Effector CD4-positive, alpha-beta T cell (primary cell): ENCODE data around the gene ESPNL.
"Not testable (repeated sequence)": the region's sequence is repeated elsewhere in the genome, so short reads cannot be mapped to it uniquely, and the experiment has no call there.

ENCODE experiments used
- DNase-seq: peaks from one replicate; pipeline ENCODE4 v3.0.0-alpha.2; 2020

The ESPNL gene

DNA sequence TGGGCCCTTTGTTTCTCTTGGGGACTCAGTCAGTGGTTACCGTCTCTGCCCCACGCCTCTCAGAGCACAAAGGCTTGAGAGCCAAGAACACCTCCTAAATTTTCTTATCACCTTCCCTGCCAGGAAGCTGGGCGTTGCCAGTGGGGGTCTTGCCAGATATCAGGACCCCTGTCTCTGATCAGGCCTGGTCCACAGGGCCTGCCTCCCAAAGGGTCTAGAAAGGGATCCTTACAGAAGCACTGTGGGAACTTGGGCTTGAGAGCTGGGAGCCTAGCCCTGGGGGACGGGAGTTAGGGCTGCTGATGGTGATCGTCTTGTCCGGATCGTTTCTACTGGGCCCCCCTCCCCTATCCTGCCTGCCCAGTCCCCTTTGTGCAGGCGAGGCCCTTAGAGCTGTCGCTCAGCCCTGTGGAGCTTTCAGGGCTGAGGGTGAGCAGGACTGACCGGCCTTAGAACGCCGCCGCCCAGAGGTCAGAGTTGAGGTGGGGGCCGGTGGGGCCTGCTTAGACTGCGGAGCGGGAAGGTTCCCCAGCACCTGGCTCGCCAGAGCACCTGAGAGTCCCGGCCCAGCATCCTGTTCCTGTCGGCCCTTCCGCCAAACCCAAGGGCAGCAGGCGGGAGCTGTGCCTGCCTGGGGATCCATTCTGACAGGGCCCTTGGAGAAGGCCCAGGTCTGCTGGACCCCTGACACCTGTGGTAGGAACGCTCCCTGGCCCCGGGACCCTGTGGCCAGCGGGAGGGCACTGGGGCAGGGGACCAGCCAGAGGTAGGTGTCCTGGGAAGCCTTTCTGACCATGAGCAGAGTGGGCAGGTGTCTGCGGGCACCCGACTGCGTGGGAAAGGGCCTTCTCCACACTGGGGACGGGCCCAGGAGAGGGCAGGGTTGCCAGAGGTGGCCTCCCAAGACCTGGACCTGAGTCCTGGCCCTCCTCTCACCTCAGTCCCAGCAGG is 956 bp downstream of the ESPNL start:
- no peak for DNase-seq

DNA sequence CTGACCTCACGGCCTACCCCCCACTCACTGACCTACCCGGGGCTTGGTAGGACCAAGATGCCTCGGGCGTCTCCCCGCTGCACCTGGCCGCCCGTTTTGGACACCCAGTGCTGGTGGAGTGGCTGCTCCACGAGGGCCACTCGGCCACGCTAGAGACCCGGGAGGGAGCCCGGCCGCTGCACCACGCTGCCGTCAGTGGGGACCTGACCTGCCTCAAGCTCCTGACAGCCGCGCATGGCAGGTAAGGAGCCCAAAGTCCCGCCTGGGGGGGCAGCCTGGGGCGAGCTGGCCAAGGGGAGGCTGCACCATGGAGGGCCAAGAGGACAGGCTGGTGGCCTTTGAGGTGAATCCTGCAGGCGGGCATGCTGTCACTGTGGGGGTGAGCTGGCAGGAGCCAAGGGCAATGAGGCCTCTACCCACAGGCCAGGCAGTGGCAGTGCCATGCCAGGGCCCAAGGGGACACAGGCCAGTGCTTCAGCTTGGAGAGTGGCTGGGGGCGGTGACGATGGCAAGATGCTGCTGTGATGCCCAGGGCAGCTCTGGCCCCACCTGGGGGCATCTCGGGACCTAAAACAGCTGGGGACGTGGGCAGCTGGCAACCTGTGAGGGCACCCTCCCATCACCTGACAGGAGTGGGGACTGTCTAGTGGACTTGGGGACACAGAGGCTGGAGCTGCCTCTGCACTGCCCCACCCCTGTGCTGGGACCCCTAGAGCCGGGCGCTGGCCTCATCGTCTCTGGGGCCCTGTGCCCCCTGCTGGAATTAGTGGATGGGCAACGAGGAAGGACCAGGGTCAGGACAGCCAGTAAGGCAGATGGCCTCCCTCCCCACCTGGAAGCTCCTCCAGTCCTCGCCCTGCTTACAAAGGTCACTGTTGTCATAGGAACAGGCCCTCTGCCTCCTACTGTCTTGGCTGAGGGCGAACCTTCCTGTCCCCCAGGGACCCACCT is 2.0 kb downstream of the ESPNL start:
- no peak for DNase-seq

DNA sequence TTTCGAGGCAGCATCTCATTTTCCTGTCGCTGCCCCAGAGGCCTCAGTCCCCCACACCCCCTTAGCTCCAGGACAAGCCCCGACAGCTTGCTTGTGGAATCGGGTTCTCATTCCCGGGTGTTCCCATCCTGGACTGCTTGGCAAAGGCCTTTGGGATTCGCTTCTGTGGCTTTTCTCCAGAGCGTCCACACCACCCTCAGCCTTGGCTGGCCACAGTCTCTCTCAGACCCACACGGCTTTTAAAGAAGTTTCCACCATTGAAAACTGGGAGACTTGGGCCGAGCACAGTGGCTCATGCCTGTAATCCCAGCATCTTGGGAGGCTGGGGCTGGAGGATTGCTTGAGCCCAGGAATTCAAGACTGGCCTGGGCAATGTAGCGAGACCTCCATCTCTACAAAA is 2.7 kb downstream of the ESPNL start:
- no peak for DNase-seq

DNA sequence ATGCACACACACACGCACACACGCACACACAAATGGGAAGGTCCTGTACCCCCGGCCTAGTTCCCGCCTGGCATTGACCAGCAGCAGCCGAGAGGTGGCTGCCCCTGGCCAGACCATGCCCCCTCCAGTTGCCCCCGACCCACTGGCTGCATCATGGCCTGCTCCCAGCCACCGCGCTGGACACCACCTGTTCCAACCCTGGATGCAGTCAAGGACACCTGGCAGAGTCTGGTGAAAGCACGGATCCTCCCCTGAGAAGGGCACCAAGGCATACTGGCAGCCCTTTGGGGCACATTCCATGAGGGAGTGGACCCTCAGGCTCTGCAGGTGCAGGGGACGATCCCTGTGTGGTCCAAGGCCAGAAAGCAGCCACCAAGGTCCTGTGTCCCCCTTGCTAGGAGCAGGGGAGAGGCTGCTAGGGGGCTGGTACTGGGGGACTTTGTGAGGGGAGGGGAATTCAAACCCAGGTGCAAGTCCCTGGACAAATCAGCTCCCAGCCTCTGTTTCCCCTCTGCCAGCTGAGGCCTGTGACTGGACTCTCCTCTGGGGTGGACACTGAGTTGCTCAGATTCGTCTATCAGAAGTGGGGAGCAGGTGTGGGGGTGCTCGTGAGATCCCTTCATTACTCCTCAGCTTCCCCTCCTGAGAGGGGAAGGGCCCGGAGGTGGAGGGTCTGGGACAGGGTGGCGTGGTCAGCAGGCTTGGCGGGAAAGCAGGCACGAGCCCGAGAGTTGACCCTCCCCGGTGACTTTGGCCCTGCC is 3.5 kb downstream of the ESPNL start:
- DNase-seq: no peak

DNA sequence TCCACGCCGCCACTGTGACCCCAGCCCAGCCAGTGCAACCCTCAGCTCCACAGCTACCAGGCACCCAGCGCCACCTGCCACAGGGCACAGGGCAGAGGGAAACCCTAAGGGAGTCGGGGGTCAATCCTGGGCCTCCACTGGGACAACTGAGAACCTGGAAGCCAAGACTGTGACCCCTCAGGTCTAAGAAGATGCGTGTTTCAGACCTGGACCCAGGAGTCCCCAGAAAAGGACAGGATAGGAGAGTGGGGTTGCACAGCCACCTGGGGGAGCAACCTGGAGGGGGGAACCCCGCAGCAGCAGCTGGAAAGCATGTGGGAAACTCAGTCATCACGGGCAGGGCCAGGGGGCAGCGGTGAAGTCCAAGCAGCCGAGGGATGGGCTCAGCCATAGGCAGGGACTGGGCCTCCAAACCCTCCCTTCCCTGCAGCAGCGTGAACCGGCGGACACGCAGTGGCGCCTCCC is 4.1 kb downstream of the ESPNL start:
- DNase-seq: no peak

DNA sequence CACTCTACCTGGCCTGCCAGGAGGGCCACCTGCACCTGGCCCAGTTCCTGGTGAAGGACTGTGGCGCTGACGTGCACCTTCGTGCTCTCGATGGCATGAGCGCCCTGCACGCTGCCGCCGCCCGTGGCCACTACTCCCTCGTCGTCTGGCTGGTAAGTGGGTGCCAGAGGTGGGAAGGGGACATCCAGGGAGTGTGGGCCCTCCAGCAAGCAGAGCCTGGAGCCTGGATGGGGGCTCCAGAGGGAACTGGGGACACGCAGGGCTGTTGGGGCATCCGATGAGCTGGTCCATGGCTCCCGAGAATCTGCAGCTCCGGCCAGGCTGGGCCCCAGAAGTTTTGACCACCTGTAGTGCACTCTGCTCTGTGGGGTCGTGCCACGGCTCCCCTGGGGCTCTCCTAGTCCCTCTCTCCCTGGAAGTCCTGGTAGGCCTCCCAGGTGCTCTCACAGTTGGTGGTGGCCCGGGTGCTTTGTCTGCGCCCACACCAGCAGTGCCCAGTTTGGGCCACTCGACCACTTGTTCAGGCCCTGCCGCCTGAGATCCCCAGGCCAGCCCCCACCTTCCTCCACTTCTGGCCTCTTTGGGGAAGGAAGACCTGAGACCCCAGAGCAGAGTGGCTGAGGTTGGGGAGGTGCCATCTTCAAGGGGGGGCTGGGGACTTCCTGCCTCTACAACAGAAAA is 4.7 kb downstream of the ESPNL start:
- no peak for DNase-seq

DNA sequence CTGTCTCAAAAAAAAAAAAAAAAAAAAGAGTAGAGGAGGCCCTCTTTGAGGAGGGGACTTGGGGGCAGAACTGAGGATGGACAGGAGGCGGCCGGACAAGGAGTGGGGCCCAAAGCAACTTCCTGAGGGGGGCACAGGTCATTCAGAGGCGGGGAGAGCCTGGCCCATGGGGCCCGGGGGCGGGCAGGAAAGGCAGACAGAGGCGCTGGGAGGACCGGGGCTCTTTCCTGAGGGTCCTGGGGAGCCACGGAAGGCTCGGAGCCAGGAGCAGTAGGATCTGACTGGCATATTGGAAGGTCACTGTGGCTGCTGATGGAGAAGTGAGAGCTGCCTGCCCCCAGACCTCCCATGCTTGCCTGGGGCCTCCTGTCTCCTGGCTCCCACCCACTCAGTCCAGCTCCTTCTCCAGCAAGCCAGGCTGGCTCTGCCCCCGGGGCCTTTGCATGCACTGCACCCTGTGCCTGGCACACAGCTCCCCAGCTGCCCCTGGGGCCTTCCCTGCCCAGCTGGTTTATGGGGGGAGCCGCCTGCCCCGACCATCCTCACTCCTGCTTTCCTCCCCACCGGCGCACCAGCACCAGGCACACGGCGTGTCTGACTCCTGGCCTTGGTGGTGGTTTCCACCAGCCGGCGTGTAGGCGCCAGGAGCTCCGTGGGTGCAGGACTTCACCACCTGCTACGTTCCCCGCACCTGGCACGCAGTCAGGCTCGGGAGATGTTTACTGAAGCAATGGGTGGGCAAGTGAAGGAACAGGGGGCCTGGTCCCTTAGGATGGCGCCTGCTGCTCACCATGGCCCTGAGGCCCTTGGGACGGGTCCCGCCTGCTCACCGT is 5.6 kb downstream of the ESPNL start:
- DNase-seq: no peak

DNA sequence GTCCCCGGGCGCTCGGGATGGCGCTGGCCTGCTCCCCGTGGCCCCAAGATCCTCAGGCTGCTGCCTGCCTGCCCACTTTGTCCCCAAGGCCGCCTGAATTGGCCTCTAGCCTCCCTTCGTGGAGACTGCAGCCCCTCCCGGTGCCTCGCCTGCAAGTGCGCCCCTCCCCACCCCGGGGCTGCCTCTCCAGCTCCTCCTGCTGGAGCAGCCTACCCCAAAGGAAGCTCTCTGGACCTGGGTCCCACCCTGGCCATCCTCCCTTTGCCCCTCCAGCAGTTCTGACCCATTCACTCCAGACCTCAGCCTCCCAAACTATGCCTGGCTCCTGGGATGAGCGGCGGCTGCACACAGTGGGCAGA is 6.2 kb downstream of the ESPNL start:
- DNase-seq: no peak

DNA sequence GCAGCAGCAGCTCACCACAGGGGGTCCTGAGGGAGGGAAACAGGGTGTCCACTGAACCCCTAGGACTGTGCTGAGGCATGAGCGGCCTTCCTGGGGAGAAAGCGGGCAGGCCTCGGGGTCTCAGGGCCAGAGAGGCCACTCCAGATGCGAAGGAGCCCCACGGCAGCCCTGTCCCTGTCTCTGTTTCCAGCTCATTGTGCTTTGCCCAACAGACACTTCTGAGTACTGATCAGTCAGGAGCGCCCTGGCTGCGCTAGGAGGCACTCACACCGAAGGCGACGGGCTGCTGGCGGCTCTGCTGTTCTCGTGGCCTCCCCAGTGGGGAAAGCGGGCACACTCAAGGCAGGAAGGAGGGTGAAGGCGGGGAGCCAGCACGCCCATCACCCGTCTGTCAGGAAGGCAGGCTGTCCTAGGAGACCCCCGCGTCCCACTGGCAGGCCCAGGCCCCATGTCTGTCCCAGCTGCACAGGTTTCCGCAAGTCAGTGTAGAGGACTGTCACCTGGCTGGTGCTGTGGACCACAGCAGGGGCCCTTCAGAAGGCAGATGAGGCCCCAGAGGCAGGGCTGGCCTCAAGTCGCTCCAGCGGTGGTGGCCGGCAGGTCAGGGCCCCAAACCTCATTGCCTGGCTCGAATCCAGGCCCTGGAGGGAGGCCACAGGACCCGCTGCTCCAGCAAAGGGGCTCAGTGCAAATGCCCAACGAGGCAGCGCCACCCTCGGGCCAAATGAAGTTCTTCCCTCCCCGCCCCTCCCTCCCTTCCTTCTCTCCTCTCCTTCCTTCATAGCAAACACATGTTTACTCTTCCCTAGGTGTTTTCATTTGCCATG is 6.8 kb downstream of the ESPNL start:
- DNase-seq: no peak

DNA sequence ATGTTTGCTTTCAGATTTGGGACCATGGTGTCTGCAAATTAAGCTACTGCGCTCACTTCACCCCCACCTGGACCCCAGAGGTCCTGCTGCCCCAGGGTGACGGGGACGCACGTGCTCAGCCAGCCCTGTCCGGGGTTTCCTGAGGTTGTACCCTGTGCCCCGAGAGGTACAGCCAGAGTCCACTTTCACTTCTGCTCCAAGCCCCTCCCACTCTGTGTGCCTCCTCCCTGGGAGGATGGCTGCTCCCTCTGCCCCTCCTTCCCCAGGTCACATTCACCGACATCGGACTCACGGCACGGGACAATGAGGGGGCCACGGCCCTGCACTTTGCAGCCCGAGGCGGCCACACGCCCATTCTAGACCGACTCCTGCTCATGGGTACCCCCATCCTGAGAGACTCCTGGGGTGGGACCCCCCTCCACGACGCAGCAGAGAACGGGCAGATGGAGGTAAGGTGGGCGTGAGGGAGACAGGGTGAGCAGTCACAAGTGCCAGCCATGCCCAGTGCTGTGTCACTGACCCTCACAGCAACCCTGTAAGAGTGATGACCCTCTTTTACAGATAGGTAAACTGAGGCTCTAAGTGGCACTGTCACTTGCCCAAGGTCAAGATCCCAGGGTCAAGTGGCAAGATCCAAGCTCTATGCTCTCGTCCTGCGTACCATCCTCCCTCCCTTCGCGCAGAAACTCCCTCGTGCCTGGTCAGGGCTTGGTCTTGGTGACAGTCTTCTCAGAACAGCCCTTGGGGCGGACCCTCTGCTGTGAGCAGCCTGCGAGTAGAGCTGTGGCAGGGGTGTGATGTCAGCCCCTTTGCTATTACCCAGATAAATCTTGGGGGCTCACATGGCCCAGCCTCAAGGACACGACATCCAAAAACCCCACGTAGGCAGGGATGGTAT is 7.6 kb downstream of the ESPNL start:
- no peak for DNase-seq

DNA sequence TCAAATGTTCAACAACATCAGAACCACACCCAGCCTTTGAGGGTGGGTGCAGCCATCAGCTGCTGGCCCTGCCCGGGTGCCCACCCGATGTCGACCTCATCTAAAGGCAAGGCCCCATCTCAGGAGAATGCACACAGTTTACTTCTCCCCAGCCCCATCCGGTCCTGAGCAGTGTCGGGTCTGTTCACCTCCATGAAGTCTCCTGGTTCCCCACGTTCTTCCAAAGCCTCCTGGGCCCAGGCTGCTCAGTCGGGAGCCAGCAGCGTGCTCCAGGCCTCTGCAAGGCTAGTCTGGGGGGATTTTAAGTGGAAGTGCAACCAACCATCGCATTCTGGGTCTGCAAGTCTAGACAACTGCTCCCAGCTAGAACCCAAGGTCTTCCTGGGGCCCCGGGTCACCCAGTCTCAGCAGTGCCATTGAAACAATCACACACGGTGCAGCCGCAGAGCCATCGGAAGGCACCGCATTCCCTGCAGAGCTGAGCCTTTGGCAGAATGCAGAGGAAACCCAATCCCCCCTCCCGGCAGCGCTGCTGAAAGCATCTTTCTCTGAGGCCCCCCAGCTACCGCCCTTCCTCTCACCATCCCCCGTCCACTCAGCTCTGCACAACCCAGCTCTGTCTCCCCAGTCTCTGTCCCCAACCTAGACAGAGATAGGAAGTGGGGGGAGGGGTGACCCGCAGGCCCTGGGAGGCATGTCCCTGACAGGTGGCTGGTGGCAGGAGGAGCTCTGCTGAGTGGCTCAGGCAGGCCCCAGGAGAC is 8.5 kb downstream of the ESPNL start:
- DNase-seq: no peak

DNA sequence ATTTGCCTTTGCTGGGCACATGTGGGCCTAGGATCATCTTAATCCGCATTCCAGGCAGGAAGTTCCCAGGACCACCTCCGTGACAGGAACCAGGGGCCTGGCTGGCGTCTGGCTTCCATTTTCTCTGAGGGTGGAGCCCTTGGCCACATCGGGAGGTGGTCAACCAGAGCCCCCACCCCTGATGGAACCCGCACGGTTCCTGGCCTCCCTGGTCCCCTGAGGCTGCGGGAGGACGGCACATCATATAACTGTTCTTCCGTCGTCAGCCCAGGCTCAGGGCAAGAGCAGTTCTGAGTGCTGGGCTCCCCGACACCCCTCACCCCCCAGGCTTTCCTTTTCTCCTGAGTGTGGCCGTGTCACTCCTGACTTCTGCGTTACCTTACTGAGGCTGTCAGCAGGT is 13.5 kb downstream of the ESPNL start:
- DNase-seq: no peak

DNA sequence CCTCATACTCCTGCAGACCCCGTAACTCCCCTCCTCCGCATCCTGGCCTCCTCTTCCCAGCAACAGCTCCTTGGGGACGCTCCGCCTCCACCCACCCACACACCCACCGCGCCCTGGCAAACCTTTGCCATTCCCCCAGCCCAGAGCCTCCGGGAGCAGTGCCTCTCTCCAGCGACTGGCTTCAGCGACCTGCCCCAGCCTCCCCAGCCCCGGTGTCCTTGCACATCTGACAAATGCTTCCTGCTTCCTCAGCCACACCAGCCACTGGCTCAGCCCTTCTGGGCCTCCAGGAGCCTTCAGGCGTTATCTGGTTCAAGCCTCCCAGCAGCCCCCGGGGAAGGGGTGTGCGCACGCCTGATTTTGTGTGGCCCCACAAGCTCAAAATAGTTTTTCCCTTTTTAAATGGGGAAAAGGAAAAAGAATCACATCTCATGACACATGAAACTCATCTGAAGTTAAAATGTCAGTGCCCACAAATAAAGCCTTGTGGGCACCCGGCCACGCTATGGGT is 14.2 kb downstream of the ESPNL start:
- DNase-seq: no peak

DNA sequence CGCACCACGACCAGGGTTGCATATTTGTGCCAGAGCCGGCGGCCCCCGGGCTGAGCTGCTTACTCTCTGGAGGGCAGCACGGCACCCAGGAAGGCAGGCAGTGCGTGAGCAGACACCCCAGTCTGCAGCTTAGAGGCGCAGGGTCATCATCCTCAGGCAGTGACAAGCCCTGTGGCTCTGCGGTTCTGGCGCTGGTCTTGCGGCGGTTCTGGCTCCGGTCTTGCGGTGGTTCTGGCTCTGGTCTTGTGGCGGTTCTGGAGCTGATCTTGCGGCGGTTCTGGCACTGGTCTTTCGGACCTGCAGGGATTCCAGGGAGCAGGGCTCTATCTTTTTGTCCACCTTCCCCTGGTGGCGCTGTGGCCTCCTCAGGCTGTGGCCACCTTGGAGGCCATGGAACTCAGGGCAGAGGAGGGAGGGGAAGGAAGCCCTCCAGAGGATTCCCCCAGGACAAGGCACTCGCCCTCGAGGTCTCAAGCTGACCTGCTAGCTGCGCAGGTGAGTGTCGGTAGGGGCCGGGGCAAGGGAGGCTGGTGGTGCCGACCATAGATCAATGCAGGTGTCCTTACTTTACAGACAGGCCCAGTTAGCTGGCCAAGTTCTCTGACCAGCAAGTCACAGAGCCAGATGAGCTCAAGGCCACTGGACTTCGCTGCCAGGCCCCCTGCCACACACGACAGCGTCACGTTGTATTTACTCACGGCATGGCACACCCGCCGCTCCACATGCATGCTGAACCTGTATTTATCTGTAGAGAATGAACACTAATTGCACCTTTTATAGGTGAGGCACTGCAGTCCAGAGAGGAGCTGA is 14.9 kb downstream of the ESPNL start:
- DNase-seq: no peak

DNA sequence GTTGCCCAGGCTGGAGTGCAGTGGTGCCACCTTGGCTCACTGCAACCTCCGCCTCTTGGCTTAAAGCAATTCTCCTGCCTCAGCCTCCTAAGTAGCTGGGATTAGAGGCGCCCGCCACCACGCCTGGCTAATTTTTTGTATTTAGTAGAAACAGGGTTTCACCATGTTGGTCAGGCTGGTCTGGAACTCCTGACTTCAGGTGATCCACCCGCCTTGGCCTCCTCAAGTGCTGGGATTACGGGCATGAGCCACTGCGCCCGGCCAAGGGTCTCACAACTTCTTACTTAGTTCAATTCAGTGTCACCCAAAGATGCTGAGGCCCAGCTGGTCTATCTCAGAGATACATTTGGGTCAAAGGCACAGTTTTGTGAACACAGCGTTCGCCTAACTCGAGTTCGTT is 15.6 kb downstream of the ESPNL start:
- DNase-seq: not testable (repeated sequence)

DNA sequence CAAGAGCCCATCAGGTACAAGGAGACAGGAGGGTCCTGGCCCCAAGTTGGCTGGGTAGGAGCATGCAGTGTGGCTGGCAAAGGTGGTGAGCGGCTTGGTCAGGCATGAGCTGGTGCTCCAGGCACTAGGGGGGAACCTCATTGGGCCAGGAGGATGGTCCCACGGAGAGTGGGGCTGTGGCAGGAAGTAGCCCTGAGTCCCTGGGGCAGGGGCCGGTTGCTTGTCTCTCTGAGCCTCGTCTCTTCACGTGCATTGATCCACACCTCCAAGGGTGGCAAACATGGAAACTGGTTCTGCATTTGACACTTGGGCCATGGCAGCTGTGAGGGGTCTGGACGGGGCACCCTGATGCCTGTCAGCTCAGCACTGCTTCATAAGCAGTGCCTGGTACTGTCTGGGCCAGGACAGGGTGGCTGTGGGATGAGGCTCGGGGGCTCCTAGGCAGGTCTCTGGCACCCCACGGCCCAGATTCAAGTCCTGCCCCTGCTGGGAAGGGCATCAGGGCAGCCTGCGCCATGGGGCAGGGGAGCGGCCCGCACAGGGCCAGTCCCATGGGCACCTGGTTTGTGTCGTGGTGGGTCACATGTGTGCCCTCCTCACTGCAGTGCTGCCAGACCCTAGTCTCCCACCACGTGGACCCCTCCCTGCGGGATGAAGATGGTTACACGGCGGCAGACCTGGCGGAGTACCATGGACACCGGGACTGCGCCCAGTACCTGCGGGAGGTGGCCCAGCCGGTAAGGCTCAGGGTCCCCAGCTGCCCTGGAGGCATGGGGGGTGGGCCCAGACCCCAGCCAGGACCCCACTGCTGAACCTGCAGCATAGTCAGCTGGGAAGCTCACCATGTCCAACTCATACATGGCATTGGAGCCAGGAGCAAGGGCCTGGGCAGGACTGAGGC is 16.4 kb downstream of the ESPNL start:
- no peak for DNase-seq
